Calu3 (cell line): ENCODE results near the gene STRAP. TPM values are rescaled to one million over a fixed set of nuclear protein-coding genes. Genes with fewer than 3 reads are reported as not detected.

ENCODE experiments used
- BruUV-seq: library from RNA; stranded (reverse); fragments of 400-500 nt; replicated peaks from 2 replicates; lab custom pipeline; 2021; lab: Mats Ljungman, UMichigan
- CTCF ChIA-PET: fragments of 300-600 bp; sonication (Branson Sonifier 250); formaldehyde crosslinking; loops from one replicate; lab custom pipeline; 2022; ENCODE audit warnings: antibody characterized with exemption; lab: Charles Lee
- DNase-seq: peaks from one replicate; pipeline ENCODE4 v3.0.0; 2022
- H3K27ac Mint-ChIP-seq: one replicate; pipeline ENCODE4 v1.8.0; 2022; ENCODE audit warnings: mixed read lengths; ENCODE audit not compliant: unreplicated experiment
- H3K27me3 Mint-ChIP-seq: one replicate; pipeline ENCODE4 v1.8.0; 2022; ENCODE audit warnings: mixed read lengths; ENCODE audit not compliant: unreplicated experiment
- H3K36me3 Mint-ChIP-seq: one replicate; pipeline ENCODE4 v1.8.0; 2022; ENCODE audit warnings: mild to moderate bottlenecking, moderate library complexity, mixed read lengths; ENCODE audit not compliant: insufficient read depth, unreplicated experiment
- H3K4me1 Mint-ChIP-seq: one replicate; pipeline ENCODE4 v1.8.0; 2022; ENCODE audit warnings: mild to moderate bottlenecking, low read depth, mixed read lengths; ENCODE audit not compliant: unreplicated experiment
- H3K4me3 Mint-ChIP-seq: one replicate; pipeline ENCODE4 v1.8.0; 2022; ENCODE audit warnings: mild to moderate bottlenecking, low read depth, moderate library complexity, mixed read lengths; ENCODE audit not compliant: unreplicated experiment
- H3K9me3 Mint-ChIP-seq: one replicate; pipeline ENCODE4 v1.8.0; 2022; ENCODE audit warnings: low read depth, mixed read lengths; ENCODE audit not compliant: unreplicated experiment
- CTCF ChIP-seq: fragments of 200-600 bp; IDR thresholded peaks from one replicate; pipeline ENCODE4 v1.8.0; 2022; ENCODE audit warnings: antibody characterized with exemption; ENCODE audit not compliant: unreplicated experiment
- intact Hi-C: fragments of 100-400 bp; cut with micrococcal nuclease; formaldehyde crosslinking; loops from one replicate; pipeline ENCODE4 v1.10.0; 2022; ENCODE audit not compliant: unreplicated experiment
- total RNA-seq: library from RNA; stranded (reverse); gene quantifications from 2 replicates; pipeline ENCODE4 v1.2.3, GENCODE V29; 2022

STRAP gene
- total RNA-seq, 1 experiment from 2014 or later: 124 TPM

- peaks cover 80% of the 10 kb centered on the region for H3K36me3 Mint-ChIP-seq
- CTCF ChIA-PET: no interaction called here
- no peaks in the 10 kb centered on the region for H3K27me3 Mint-ChIP-seq
- intact Hi-C loops: loop anchor here (10.0 kb wide), 1 partner anchor 612 kb away; no protein-coding TSS in a partner anchor
- BruUV-seq: no TSS peak
- no peak overlapping the region for H3K27ac Mint-ChIP-seq
- H3K4me3 Mint-ChIP-seq: peak overlapping the region; percentile 19
- no peak for DNase-seq
- H3K4me1 Mint-ChIP-seq: peaks cover 54% of the 10 kb centered on the region
- no peak for TF ChIP-seq CTCF
- H3K9me3 Mint-ChIP-seq: no peaks in the 10 kb centered on the region
These were observed 4.3 kb downstream of the STRAP start for GRCh38 chr12:15886372-15887042.

- Mint-ChIP-seq H3K4me3 (no peak overlapping the region), H3K27ac (no peak overlapping the region), H3K4me1 (peaks cover 50% of the 10 kb centered on the region), H3K36me3 (peaks cover 74% of the 10 kb centered on the region), H3K27me3 (no peaks in the 10 kb centered on the region), H3K9me3 (no peaks in the 10 kb centered on the region)
- CTCF ChIA-PET: no interaction called here
- intact Hi-C loops: loop anchor here (10.0 kb wide), 1 partner anchor 612 kb away; no protein-coding TSS in a partner anchor
- BruUV-seq: no TSS peak
- no peak for TF ChIP-seq CTCF
- no peak for DNase-seq
These were observed 5.0 kb downstream of the STRAP start for GRCh38 chr12:15887043-15887817.

GRCh38 chr12:15892645-15893259 lies 10.6 kb downstream of the STRAP start:
- Mint-ChIP-seq H3K36me3 (peaks cover 35% of the 10 kb centered on the region), H3K27me3 (no peaks in the 10 kb centered on the region), H3K4me3 (no peak overlapping the region)

More at GRCh38 chr12:15892645-15893259, 10.6 kb downstream of the STRAP start:
- Mint-ChIP-seq H3K27ac (no peak overlapping the region), H3K4me1 (peaks cover 16% of the 10 kb centered on the region), H3K9me3 (no peaks in the 10 kb centered on the region)
- TF ChIP-seq CTCF: no peak
- CTCF ChIA-PET: interaction anchor here (1.0 kb wide), 1 partner anchor 11 kb away, joined by 3 read pairs; the partner anchor contains the start of gene STRAP
- BruUV-seq: no TSS peak
- DNase-seq: no peak
- intact Hi-C loops: no loop called here
